GM12801 (cell line): ENCODE results near the gene VCAN.

Experiments
- CTCF ChIP-seq: IDR thresholded peaks from one replicate; pipeline ENCODE4 v1.5.1; 2011; ENCODE audit warnings: control low read depth; ENCODE audit not compliant: insufficient read length; ENCODE audit errors: extremely low read depth

Gene VCAN

GRCh38 chr5:83471405-83472212 lies at the start of gene VCAN:
TSS of gene VCAN (plus strand) at chr5:83471744. CDS start at chr5:83483519, 11,775 bp downstream.
- TF ChIP-seq CTCF = no peak

GRCh38 chr5:83422284-83422683 lies 49.3 kb upstream of the VCAN start:
- TF ChIP-seq CTCF = no peak

- TF ChIP-seq CTCF = no peak
These were observed 44.7 kb upstream of the VCAN start for GRCh38 chr5:83426855-83427254.

- no peak for TF ChIP-seq CTCF
These were observed 43.4 kb upstream of the VCAN start for GRCh38 chr5:83428126-83428525.

GRCh38 chr5:83428890-83429289 lies 42.7 kb upstream of the VCAN start:
- TF ChIP-seq CTCF = no peak

- TF ChIP-seq CTCF = no peak
These were observed 41.2 kb upstream of the VCAN start for GRCh38 chr5:83430130-83431010.

GRCh38 chr5:83433891-83434290 lies 37.7 kb upstream of the VCAN start:
- no peak for TF ChIP-seq CTCF
